ENCODE results near the gene HIVEP3.

The HIVEP3 gene

DNA sequence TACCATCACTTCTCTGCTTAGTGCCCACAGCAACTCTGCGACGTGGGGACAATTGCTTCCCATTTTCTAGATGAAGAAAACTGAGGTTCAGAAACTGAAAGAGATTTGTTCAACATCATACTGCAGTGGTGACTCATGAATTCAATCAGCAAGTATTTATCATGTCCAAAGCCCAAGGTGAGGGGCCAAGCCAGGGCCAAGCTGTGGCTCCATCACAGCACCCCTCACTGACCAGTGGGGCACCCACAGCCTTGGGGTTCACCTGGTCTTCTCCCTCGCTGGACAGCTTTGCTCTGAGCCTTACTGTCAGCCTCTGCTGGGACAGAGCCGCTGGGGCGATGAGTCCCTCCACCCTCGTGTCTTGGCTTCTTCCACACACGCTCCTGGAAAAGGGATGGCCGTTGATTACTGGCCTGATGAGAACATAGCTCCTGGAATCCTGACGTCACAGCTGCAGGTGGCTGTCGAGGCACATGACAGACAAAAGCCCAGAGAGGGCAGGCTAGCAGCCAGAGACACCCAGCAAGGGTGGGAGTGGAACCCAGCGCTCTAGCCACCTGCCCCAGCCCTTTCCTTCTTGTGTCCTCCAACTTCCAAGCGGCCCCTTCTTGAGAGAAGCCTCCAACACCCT lies 440.5 kb downstream of the HIVEP3 start:
- DNase-seq = no peak
- TF ChIP-seq POLR2A (IDR thresholded peaks at IDR 0.05; ENCODE audit: low read length) = no peak
- TF ChIP-seq GATA1 (IDR thresholded peaks at IDR 0.05; ENCODE audit: low read depth, low read length) = no peak

DNA sequence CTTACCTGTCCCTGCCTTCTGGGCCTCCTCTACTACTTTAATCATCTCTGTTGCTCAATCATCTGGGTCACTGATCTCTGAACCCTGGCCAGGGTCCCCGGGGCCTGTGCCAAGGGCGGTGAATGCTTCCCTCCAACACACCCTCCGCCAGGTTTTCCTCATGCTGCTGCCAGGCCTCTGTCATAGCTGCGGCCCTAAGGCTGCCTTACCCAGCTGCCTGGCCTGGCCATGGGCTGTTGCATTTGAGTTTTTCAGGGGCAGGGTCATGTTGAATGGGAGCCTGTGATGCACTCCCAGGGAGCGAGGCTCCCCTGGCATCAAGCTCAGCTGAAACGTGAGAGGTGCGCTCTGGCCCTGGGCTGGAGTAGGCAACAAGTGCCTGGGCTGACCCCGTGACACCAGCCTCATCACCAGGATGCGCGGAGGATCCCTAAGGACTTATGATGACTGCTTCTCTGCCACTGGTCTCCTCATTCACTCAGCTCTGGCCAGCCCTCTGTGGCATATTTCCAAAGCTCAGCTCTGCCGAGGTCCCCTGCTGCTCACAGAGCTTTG lies 441.8 kb downstream of the HIVEP3 start:
- no peak for TF ChIP-seq GATA1 (IDR thresholded peaks at IDR 0.05; ENCODE audit: low read depth, low read length)
- no peak for TF ChIP-seq POLR2A (IDR thresholded peaks at IDR 0.05; ENCODE audit: low read length)
- DNase-seq = no peak

DNA sequence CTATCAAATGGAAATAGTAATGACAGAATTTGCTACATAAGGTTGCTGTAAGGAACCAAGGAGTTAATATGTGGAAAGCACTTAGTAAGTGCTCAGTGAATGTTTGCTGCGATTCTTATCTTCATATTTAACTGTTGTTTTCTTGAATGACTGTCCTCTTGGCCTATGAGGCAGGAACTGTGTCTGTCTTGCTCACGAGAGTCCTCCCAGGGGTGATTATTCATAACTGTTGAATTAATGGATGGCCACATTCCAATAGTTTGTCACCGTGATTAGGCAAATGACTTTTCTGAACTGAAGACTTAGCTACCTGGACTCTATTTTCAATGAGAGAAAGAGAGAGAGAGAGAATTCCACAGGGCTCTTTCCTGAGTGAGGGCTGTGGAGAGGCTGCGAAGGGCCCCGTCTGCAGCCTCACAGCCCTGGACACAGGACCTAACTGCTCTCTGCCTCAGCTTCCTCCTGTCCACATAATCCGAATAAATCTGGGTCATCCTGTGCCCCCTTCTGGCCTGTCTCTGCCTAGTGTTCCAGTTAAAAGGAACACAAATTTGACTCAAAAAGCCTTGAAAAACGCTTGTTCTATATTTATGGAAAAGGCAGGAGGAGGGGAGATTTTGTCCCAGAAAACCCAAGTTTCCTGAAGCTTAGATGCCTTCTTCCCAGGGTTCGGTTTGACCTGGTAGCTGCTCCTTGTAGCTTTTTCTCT lies 442.7 kb downstream of the HIVEP3 start:
- TF ChIP-seq POLR2A (IDR thresholded peaks at IDR 0.05; ENCODE audit: low read length) = no peak
- no peak for TF ChIP-seq GATA1 (IDR thresholded peaks at IDR 0.05; ENCODE audit: low read depth, low read length)
- no peak for DNase-seq

GRCh38 chr1:41475346-41475745 lies 443.4 kb downstream of the HIVEP3 start:
- TF ChIP-seq POLR2A (IDR thresholded peaks at IDR 0.05; ENCODE audit: low read length) (no peak), GATA1 (IDR thresholded peaks at IDR 0.05; ENCODE audit: low read depth, low read length) (no peak)
- no peak for DNase-seq

DNA sequence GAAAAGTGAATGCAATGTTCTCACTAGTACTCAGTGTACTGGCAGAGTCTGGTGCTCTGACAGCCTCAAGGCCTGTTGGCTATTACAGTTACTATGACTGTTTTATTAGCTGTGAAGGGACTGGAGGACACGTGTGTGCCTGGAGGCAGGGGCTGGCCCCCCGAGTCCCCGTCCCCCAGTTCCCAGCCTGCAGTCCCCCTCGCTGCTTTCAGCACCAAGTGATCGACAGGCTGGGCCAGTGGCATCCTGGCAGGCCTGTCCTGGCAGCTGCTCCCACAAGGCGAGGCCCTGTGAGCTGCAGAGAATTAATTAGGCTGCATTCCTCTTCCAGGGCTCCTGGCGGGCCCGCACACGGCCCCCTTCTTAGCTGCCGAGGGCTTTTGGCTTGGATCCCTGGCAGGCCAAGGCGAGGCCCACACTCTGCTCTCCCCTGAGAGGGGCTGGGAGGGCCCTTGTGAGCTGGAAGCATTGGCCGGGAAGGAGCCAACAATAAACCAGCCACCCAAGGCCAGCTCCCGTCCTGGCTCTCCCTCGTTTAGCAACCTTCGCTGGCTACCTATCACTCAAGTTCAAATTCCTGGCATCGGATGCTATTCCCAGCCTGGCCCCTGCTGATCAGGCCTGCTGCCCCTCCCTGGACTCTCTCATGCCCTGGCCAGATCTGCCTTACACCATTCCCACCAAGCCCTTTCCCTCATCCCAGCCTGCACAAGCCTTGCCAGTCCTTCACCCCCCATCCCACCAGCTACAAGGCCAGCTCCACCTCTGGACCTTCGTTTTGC lies 444.0 kb downstream of the HIVEP3 start:
- DNase-seq = no peak
- TF ChIP-seq POLR2A (IDR thresholded peaks at IDR 0.05; ENCODE audit: low read length) (no peak), GATA1 (IDR thresholded peaks at IDR 0.05; ENCODE audit: low read depth, low read length) (no peak)

GRCh38 chr1:41473738-41474362 lies 444.9 kb downstream of the HIVEP3 start:
- TF ChIP-seq POLR2A (IDR thresholded peaks at IDR 0.05; ENCODE audit: low read length) = no peak
- TF ChIP-seq GATA1 (IDR thresholded peaks at IDR 0.05; ENCODE audit: low read depth, low read length) = no peak
- no peak for DNase-seq

DNA sequence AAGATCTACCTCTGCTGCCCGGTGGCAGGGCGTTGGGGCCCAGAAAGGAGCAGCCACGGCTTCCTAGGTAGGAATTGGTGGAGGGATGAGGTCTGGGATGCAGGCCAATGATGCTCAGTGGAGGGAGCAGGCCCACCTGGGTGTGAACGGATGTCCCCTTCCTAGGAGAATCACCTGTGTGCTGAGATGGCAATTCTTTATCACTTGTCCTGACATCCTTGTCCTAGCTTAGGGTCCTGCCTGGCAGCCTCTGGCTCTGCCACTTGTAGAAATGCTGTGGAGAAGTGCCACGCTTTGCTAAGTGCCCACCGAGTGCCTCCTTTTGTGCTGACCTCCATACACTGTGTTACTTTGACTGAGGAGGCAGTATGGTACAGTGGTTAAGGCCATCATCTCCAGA lies 447.1 kb downstream of the HIVEP3 start:
- DNase-seq = no peak
- TF ChIP-seq GATA1 (IDR thresholded peaks at IDR 0.05; ENCODE audit: low read depth, low read length) (no peak), POLR2A (IDR thresholded peaks at IDR 0.05; ENCODE audit: low read length) (no peak)

- DNase-seq = no peak
- no peak for TF ChIP-seq GATA1 (IDR thresholded peaks at IDR 0.05; ENCODE audit: low read depth, low read length)
- TF ChIP-seq POLR2A (IDR thresholded peaks at IDR 0.05; ENCODE audit: low read length) = no peak
Observed at GRCh38 chr1:41469706-41470105, 449.0 kb downstream of the HIVEP3 start.

- DNase-seq = no peak
- TF ChIP-seq GATA1 (IDR thresholded peaks at IDR 0.05; ENCODE audit: low read depth, low read length) (no peak), POLR2A (IDR thresholded peaks at IDR 0.05; ENCODE audit: low read length) (no peak)
Observed at GRCh38 chr1:41468122-41468762, 450.5 kb downstream of the HIVEP3 start.

DNA sequence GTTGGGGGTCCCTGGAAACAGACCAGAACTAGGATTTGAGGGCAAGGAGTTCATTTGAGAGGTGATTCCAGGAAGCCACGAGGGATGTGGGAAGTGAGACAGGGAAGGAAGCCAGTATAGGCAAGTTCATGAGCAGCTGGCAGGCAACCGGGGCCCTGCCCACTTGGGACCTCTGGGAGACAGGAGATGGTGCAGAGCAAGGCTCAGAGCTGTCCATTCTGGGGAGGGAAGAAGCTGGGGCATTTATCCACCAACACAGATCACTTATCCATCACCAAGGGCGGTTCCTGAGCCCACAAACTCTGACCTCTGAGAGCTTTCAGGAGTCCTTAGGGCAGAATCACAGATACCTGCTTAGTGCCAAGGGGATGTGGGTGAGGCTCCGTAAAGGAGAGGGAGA lies 451.0 kb downstream of the HIVEP3 start:
- no peak for DNase-seq
- TF ChIP-seq POLR2A (IDR thresholded peaks at IDR 0.05; ENCODE audit: low read length) (no peak), GATA1 (IDR thresholded peaks at IDR 0.05; ENCODE audit: low read depth, low read length) (no peak)

DNA sequence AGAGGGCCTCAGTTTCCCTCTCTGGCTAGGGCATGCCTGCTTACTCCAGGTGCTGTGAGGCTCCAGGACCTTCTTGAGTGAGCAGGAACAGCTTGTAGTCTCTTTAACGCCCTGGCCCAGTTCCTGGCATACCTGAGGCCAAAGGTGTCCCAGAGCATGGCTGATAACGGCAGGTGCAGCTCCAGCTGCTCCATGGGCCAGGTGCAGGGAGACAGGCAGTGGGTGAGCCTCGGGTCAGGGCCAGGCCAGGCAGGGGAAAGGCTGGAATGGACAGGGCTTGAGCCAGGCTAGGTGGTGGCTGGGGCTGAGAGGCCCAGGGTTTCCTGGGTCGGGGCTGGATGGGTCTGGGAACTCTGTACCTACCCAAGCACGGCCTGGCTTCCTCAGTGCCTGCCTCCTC lies 452.6 kb downstream of the HIVEP3 start:
- TF ChIP-seq GATA1 (IDR thresholded peaks at IDR 0.05; ENCODE audit: low read depth, low read length) = no peak
- no peak for TF ChIP-seq POLR2A (IDR thresholded peaks at IDR 0.05; ENCODE audit: low read length)
- DNase-seq = no peak

GRCh38 chr1:41465741-41466140 lies 453.0 kb downstream of the HIVEP3 start:
- no peak for DNase-seq
- TF ChIP-seq POLR2A (IDR thresholded peaks at IDR 0.05; ENCODE audit: low read length) (no peak), GATA1 (IDR thresholded peaks at IDR 0.05; ENCODE audit: low read depth, low read length) (no peak)

DNA sequence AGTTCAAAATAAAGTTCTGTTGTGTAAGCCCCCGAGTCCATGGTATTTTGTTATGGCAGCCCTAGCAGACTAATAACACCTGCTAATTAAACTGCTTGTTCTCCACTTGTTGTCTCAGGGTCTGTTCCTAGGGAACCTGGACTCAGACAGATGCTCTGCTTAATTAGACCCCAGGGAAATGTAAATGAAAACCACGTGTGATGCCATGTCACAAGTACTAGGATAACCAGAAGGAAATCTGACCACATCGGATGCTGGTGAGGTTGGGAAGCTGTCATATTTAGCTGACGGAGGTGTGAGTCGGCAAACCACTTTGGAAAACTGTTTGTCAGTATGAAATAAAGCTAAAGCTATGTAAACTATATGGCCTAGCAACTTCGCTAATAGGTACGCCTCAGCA lies 453.8 kb downstream of the HIVEP3 start:
- no peak for DNase-seq
- no peak for TF ChIP-seq GATA1 (IDR thresholded peaks at IDR 0.05; ENCODE audit: low read depth, low read length)
- no peak for TF ChIP-seq POLR2A (IDR thresholded peaks at IDR 0.05; ENCODE audit: low read length)

Data from erythroblast (primary cell).